NAMALWA (cell line): Measurements from ENCODE around the gene TRAPPC8.
"Not testable (repeated sequence)": the region's sequence is repeated elsewhere in the genome, so short reads cannot be mapped to it uniquely, and the experiment has no call there.

Experiments used
- DNase-seq: peaks from one replicate; pipeline ENCODE4 v3.0.0-alpha.2; 2015; ENCODE audit warnings: low spot score

Gene TRAPPC8

DNA sequence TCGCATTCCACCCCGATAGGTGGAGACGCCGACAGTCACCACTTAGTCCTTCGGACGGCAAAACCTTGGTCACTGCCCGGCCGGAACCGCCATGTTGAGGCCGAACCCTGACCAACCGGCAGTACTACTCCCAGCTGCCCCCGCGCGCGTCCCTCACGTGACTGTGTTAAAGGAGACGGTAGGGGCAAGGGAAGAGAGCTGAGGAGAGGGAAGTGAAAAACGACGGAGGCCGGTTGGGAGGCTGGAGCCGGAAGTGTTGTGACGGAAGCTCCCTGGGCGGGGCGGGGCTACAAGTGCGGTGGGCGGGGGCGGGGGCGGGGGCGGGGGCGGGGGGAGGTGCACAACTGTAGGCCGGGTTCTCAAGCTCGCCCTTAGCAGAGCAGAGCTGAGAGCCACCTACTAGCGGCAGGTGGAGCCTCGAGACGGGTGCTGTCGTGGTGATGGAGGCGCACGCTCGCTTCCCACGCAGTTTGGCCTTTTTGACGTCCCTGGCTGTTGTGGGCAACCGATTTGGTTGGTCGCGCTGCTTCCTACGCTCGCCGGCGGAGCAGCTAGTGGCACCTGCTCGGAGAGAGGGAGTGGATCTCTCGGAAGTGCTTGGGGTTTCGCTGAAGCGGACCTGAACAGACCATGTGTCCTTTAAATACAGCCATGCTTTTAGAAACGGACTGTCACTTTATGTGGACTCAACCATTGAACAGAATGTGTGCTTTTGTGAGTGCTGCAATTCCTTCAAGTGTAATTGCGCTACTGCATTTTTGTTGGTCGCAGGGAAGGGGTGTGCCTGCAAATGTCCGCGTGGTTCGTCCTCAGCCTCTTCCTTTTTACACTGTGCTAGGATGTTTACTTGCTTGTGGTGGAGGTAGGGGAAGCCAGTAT is at the start of gene TRAPPC8:
TSS of gene TRAPPC8 (minus strand) at position 130 of the 879 bp plus-strand sequence. CDS start 364 bp downstream, outside the sequence.
- peak; percentile 97 for DNase-seq

DNA sequence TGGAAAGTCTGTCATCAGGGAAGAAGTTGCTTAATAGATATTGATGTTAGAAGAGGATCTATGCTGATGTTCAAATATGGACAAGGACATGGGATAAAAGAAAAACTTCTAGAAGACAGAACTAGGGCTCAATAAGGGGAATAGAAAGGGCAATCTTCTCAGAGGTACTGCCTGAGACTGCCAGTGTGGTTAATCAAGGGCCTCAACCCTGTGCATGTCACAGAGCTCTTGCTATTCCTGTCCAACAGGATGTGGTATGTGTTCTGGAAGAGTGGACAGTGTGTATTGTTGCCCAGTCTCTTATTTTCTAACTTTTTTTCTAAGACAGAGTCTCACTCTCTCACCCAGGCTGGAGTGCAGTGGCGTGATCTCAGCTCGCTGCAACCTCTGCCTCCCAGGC is 47.9 kb upstream of the TRAPPC8 start:
- DNase-seq, result no peak

DNA sequence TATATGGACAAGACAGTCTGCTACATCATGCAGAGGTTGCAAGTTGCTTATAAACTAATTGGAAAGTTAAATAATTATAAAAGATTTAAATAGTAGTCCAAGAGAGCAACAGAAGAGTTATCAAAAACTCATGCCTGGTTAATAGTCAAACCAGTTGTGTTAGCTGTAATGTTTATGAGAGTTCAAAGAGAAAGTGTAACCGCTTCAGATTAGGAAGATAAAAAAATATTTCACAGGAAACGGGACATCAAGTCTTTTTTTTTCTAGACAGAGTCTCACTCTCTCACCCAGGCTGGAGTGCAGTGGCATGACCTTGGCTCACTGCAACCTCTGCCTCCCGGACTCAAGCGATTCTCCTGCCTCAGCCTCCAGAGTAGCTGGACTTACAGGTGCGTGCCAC is 41.0 kb upstream of the TRAPPC8 start:
- no peak for DNase-seq

GRCh38 chr18:31983020-31983419 is 40.1 kb upstream of the TRAPPC8 start:
- DNase-seq, result no peak

- DNase-seq, result no peak
Observed at GRCh38 chr18:31980863-31981262, 37.9 kb upstream of the TRAPPC8 start.

GRCh38 chr18:31979714-31980113 is 36.8 kb upstream of the TRAPPC8 start:
- no peak for DNase-seq

DNA sequence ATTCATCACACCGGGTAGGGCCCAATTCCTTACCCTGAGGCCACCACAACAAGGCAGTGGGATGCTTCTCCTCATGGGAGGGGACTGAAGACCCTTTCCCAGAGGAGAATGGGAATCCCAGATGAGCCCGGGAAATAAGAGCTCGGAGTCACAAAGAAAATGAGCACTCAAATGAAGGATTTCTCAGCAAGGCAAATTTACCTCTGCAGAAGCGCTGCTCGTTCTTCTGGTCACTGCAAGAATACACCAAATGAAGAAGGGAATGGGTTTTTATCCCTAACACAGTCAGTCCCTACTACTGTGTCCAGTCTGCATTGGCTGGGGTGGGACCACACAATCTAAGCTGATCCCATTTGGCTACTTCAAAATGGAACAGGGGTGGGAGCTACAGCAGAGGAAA is 35.7 kb upstream of the TRAPPC8 start:
- DNase-seq, result no peak

DNA sequence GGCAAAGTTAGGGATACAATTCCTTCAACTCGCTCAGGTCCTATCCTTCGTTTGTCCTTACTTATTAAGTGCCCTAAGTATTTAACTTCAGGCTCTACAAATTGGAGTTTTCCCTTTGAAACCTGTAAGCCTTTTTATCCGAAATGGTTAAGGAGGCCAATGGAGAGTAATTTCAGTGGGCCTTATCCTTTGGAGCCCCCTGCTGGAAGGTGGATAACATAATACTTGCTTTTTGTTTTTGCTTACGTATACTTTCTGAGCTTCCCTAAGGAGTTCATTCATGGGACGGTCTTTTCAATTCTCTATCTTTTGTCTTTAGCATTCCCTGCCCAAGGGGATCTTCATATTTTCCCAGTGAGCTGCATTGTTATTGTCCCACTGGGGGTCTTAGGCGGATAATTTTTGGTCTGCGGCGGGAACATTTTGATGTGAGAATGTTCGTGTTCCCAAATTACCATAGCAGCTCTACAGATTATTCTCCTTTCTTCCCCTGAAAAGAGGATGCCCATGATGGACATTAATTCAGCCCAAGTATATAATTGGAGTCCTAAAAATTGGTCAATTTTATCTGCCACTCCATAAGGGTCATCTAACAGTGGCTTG is 34.4 kb upstream of the TRAPPC8 start:
- DNase-seq, result peak; percentile 69

DNA sequence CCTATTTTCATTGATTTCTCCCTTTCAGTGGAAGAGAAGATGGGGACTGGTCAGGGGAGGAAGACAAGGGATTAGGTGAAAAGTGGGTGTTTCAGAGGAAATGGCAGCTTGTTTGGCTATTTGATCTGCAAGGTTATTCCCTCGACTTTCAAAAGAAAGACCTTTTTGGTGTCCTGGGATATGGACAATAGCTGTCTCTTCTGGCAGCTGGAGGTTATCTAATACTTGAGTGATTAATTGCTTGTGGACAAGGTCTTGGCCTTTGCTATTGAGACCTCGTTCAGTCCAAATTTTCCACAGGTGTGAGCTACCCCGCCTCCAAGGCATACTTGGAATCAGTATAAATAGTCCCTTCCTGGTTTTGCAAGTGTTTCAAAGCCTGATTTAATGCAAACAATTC is 33.3 kb upstream of the TRAPPC8 start:
- DNase-seq, result no peak

DNA sequence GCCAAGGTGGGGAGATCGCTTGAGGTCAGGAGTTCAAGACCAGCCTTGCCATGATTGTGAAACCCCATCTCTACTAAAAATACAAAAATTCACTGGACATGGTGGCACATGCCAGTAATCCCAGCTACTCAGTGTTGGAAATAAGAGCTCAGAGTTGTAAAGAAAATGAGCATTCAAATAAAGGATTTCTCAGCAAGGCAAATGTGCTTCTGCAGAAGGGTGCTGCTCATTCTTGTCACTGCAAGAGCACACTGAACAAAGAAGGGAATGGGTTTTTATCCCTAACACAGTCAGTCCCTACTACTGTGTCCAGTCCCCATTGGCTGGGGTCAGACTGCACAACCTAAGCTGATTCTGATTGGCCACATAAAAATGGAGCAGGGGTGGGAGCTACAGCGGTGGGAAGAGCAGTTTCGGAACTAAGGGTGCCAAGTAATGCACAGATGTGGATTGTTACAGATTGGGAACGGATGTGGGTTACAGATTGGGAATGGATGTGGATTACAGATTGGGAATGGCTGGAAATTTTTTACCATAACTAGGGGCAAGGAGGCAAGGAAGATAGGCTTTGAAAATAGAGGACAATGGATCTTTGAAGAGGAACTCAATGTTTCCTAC is 31.1 kb upstream of the TRAPPC8 start:
- no peak for DNase-seq

GRCh38 chr18:31970617-31971016 is 27.7 kb upstream of the TRAPPC8 start:
- DNase-seq, result no peak

DNA sequence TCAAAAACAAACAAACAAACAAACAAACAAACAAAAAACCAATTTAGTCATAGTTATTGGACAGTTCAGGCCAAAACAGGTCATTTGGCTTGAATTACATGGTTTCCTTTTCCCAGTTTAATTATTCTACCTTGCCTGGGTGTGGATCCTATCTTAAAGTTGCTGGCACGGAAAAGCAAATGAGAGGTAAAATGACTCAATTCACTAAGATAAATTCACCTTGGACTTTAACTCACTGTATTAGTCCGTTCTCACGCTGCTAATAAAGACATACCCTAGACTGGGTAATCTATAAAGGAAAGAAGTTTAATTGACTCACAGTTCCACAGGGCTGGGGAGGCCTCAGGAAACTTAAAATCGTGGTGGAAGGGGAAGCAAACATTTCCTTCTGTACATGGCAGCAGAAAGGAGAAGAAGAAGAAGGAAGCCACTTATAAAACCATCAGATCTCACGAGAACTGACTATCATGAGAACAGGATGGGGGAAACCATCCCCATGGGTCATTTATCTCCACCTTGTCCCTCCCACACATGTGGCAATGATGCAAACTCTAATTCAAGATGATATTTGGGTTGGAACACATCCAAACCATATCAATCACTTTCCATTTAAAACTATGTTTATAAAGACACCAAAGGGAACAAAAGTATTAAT is 22.5 kb upstream of the TRAPPC8 start:
- DNase-seq, result no peak

DNA sequence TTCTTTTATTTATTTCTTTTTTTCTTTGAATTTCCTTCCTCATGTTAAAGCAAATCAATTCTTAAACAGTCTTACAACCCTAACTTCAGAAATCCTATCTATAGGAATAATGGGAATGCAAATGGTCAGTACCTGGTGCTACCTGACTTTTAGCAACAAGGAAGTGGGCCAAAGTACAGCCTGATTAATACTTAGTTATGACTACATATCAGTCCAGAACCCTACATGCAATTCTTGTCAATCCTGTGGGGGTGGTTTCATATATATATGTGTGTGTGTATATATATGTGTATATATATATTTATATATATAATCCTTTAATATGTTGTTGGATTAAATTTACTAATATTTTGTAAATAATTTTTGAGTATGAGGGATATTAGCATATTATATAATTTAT is 14.8 kb upstream of the TRAPPC8 start:
- DNase-seq, result no peak

GRCh38 chr18:31954349-31954748 is 11.4 kb upstream of the TRAPPC8 start:
- DNase-seq, result no peak

DNA sequence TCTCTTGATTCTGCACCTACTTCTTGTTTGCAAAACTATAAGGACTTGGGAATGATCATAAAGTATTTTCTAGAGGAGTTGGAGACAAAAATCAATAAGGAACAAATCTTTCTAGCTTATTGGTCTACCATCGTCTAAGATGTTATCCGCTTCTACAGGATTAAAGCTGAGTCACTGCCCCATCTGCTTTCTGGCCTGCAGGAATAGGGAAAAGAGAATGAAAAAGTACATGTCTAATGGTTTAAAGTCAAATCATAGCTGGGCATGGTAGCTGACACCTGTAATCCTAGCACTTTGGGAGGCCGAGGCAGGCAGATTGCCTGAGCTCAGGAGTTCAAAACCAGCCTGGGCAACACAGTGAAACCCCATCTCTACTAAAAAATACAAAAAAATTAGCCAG is 10.8 kb upstream of the TRAPPC8 start:
- DNase-seq, result not testable (repeated sequence)

GRCh38 chr18:31952223-31952622 is 9.3 kb upstream of the TRAPPC8 start:
- DNase-seq, result no peak

DNA sequence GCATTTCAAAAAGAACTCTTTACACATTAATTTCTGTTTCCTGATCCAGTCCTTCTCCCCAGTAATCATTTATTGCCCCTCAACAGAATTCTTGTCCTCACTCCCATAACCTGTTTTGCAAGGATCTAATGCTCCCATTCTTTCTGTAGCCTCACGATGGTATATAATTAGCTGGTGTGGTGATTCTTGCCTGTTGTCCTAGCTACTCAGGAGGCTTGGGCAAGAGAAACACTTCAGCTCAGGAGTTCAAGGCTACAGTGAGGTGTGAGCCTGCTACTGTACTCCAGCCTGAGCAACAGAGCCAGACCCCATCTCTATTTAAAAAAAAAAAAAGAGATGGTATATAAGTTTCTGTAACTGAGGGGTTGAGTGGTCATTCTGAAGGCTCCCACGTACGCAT is 7.7 kb upstream of the TRAPPC8 start:
- no peak for DNase-seq

DNA sequence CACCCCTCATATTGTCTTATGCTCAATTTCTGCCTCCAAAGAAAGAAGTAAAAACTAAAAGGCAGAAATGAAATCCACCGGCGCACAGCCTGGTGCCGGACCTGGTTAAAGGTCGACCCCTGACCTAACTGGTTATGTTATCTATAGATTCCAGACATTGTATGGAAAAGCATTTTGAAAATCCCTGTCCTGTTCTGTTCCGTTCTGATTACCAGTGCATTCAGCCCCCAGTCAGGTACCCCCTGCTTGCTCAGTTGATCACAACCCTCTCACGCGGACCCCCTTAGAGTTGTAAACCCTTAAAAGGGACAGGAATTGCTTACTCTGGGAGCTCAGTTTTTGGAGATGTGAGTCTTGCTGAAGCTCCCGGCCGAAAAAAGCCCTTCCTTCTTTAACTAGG is 5.4 kb upstream of the TRAPPC8 start:
- DNase-seq, result not testable (repeated sequence)

DNA sequence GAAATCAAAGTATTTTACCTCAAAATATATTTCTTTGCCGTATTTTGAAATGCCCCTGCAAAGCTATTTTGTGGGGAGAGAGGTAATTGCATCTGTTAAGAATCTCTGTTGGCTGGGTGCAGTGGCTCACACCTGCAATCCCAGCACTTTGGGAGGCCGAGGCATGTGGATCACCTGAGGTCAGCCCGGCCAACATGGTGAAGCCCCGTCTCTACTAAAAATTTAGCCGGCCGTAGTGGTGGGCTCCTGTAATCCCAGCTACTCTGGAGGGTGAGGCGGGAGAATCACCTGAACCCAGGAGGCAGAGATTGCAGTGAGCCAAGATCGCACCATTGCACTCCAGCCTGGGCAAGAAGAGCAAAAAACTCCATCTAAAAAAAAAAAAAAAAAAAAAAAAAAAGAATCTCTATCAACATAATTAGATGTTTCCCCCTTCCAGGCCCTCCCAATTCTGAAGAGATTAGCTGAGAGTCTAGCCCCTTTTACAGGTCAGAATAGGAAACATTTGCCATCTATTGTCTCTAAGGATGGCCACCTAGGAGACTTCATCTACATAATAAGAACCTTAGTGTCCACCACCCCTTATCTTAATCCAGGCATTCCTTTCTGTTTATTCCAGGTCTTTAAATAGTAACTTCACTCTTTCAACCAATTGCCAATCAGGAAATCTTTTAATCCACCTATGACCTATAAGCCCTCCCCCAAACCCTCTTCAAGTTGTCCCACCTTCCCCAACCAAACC is 3.5 kb upstream of the TRAPPC8 start:
- no peak for DNase-seq

GRCh38 chr18:31943878-31944816 is 1.2 kb upstream of the TRAPPC8 start:
- peak; percentile 41 for DNase-seq
